Fibroblast of lung (primary cell): Measurements from ENCODE around the gene PHTF1. TPM values are rescaled to one million over a fixed set of nuclear protein-coding genes. Genes with fewer than 3 reads are reported as not detected.
A peak's percentile ranks its signal among the peaks of the same experiment; 100 is the strongest.

Experiments used
- DNase-seq, 2 donors: peaks; one replicate each; pipeline versions ENCODE4 v3.0.0 to v3.0.0-alpha.2; 2010; ENCODE audit warnings: low read depth in 2 of 2
- H2AFZ ChIP-seq: 2 replicates; pipeline ENCODE4 v1.5.1; 2012; ENCODE audit warnings: low read length, control low read depth, inconsistent platforms
- H3K27ac ChIP-seq: 2 replicates; pipeline ENCODE4 v1.5.1; 2011; ENCODE audit warnings: low read length, control low read depth; ENCODE audit not compliant: insufficient read depth
- H3K27me3 ChIP-seq: 2 replicates; pipeline ENCODE4 v1.5.1; 2011; ENCODE audit warnings: mild to moderate bottlenecking, low read length; ENCODE audit not compliant: control insufficient read depth, insufficient read depth
- H3K36me3 ChIP-seq: 2 replicates; pipeline ENCODE4 v1.5.1; 2011; ENCODE audit warnings: low read length; ENCODE audit not compliant: control insufficient read depth, insufficient read depth
- H3K4me1 ChIP-seq: 2 replicates; pipeline ENCODE4 v1.5.1; 2011; ENCODE audit warnings: low read length; ENCODE audit not compliant: control insufficient read depth, insufficient read depth; ENCODE audit errors: extremely low read depth
- H3K4me2 ChIP-seq: 2 replicates; pipeline ENCODE4 v1.5.1; 2011; ENCODE audit warnings: low read length, control low read depth; ENCODE audit not compliant: insufficient read depth; ENCODE audit errors: extremely low read depth
- H3K4me3 ChIP-seq, 4 experiments: fragments of 200-600 bp in 1 of 4; sonication (generic) in 1 of 4; replicated peaks in 1 of 4; 2 replicates each; pipeline ENCODE4 v1.5.1; 2011 to 2016; ENCODE audit warnings: low read length in 4 of 4, low read depth in 3 of 4, mild to moderate bottlenecking in 3 of 4, control low read depth in 2 of 4, inconsistent platforms in 1 of 4, mixed read lengths in 1 of 4; ENCODE audit not compliant: insufficient read depth in 1 of 4; ENCODE audit errors: control extremely low read depth in 1 of 4
- H3K79me2 ChIP-seq: 2 replicates; pipeline ENCODE4 v1.5.1; 2012; ENCODE audit warnings: mild to moderate bottlenecking, low read length, inconsistent platforms; ENCODE audit not compliant: control insufficient read depth, insufficient read depth
- H3K9ac ChIP-seq: 2 replicates; pipeline ENCODE4 v1.5.1; 2011; ENCODE audit warnings: mild to moderate bottlenecking, low read length, control low read depth; ENCODE audit not compliant: insufficient read depth
- H3K9me3 ChIP-seq: 2 replicates; pipeline ENCODE4 v1.5.1; 2012; ENCODE audit warnings: low read depth, low read length; ENCODE audit not compliant: control insufficient read depth, insufficient read depth
- H4K20me1 ChIP-seq: 2 replicates; pipeline ENCODE4 v1.5.1; 2011; ENCODE audit warnings: low read length; ENCODE audit not compliant: control insufficient read depth, insufficient read depth; ENCODE audit errors: extremely low read depth
- EZH2 ChIP-seq: IDR thresholded peaks from 2 replicates; pipeline ENCODE4 v1.5.1; 2012; ENCODE audit warnings: low read length, control low read depth, mild to moderate bottlenecking; ENCODE audit errors: missing control alignments
- polyA plus RNA-seq, 2 donors: library from polyadenylated mRNA; depleted of rRNA in 1 of 2; stranded (reverse) in 1 of 2; unstranded in 1 of 2; fragments of >200 nt; gene quantifications; 2 replicates each; pipeline ENCODE4 v1.2.1, GENCODE V29; 2011 to 2012; ENCODE audit warnings: missing spikeins in 1 of 2
- total RNA-seq: library from RNA; depleted of rRNA; stranded (reverse); fragments of >200 nt; gene quantifications from 2 replicates; pipeline ENCODE4 v1.2.1, GENCODE V29; 2014
- TF ChIP-seq, protein P1 (sequence below), 2 donors: IDR thresholded peaks in 1 of 2; conservative IDR thresholded peaks in 1 of 2; 1 replicate in 1 of 2; 2 replicates in 1 of 2; pipeline ENCODE4 v1.5.1; 2011 to 2012; ENCODE audit warnings: low read length in 2 of 2, control low read depth in 1 of 2, inconsistent platforms in 1 of 2, low read depth in 1 of 2, mild to moderate bottlenecking in 1 of 2

Gene PHTF1
- total and polyA plus RNA-seq, 2 donors (not counting 1 experiment from before 2014, with no cell fraction given) = 15.4 to 36.3 TPM

DNA sequence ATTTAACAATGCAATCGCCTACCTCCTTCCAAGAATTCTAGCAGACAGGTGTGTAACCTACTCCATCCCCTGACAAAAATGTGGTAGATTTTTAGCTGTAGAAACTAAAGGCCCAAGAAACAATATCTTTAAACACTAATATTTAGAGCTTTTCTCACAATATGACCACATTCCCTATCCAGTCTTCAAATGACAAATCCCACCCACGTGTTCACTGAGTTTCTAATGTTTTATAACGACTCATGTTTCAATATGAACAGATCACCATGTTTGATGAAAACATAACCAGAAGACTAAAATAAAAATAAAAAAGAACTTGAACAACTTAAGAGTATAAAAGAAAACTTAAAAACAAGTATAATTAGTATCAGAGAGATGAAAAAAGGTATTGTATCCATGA is 28.4 kb upstream of the PHTF1 start:
- Histone ChIP-seq H3K4me3 (no peak overlapping the region), H3K9ac (no peak overlapping the region), H2AFZ (no peak overlapping the region), H3K36me3 (no peaks in the 10 kb centered on the region), H3K4me1 (peaks cover 2% of the 10 kb centered on the region), H3K4me2 (no peak overlapping the region), H3K79me2 (peaks cover 4% of the 10 kb centered on the region), H4K20me1 (no peaks in the 10 kb centered on the region), H3K9me3 (no peaks in the 10 kb centered on the region), H3K27me3 (no peaks in the 10 kb centered on the region), H3K27ac (no peak overlapping the region)
- DNase-seq = no peak
- TF ChIP-seq, protein P1, sequence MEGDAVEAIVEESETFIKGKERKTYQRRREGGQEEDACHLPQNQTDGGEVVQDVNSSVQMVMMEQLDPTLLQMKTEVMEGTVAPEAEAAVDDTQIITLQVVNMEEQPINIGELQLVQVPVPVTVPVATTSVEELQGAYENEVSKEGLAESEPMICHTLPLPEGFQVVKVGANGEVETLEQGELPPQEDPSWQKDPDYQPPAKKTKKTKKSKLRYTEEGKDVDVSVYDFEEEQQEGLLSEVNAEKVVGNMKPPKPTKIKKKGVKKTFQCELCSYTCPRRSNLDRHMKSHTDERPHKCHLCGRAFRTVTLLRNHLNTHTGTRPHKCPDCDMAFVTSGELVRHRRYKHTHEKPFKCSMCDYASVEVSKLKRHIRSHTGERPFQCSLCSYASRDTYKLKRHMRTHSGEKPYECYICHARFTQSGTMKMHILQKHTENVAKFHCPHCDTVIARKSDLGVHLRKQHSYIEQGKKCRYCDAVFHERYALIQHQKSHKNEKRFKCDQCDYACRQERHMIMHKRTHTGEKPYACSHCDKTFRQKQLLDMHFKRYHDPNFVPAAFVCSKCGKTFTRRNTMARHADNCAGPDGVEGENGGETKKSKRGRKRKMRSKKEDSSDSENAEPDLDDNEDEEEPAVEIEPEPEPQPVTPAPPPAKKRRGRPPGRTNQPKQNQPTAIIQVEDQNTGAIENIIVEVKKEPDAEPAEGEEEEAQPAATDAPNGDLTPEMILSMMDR (conservative IDR thresholded peaks at IDR 0.05 in 1 of 2, IDR thresholded peaks at IDR 0.05 in 1 of 2; ENCODE audit: low read depth in 1 of 2, low read length in 2 of 2) = no peak
- no peak for TF ChIP-seq EZH2

DNA sequence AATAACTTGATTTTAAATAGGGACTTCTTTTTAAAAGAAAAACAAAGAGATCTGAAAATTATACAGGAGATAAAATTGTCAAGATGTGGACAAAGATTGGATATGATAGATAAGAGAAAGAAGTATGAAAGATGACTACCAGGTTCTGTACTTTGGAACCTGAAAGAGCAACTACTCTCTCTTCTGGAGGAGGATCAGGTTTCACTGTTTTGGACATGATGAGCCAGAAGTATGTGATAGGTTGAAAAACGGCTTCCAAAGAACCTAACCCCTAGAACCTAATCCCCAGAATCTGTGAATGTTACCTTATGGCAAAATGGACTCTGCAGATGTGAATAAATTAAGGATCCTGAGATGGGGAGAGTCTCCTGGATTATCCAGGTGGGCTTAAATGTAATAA is 26.8 kb upstream of the PHTF1 start:
- H3K79me2 ChIP-seq = peaks cover 10% of the 10 kb centered on the region
- no peak for TF ChIP-seq EZH2
- TF ChIP-seq, protein P1 (conservative IDR thresholded peaks at IDR 0.05 in 1 of 2, IDR thresholded peaks at IDR 0.05 in 1 of 2; ENCODE audit: low read depth in 1 of 2, low read length in 2 of 2) = no peak
- H4K20me1 ChIP-seq = no peaks in the 10 kb centered on the region

DNA sequence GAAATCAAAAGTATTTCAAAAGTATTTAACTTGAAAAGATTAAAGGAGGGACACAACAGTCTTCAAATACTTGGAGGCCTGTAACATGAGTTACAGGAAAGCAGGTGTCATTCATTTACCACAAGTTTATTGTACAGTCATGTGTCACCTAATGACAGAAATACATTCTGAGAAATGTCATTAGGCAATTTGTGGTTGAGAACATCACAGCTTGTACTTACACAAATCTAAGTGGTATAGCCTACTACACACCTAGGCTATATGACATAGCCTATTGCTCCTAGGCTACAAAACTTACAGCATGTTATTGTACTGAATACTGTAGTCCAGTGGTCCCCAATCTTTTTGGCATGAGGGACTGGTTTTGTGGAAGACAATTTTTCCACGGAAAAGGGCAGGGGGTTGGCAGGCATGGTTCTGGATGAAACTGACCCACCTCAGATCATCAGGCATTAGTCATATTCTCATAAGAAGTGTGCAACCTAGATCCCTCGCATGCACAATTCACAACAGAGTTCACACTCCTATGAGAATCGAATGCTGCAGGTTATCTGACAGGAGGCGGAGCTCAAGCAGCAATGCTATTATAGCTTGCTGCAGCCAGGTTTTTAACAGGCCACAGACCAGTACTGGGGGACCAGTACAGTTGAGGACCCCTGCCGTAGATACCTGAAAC is 25.0 kb upstream of the PHTF1 start:
- Histone ChIP-seq H3K9me3 (no peaks in the 10 kb centered on the region), H3K79me2 (peaks cover 20% of the 10 kb centered on the region), H3K27me3 (no peaks in the 10 kb centered on the region), H2AFZ (no peak overlapping the region), H3K9ac (no peak overlapping the region), H3K4me3 (no peak overlapping the region), H3K4me1 (peaks cover 2% of the 10 kb centered on the region), H4K20me1 (no peaks in the 10 kb centered on the region), H3K4me2 (no peak overlapping the region), H3K36me3 (no peaks in the 10 kb centered on the region), H3K27ac (no peak overlapping the region)
- TF ChIP-seq EZH2 = no peak
- TF ChIP-seq, protein P1 (conservative IDR thresholded peaks at IDR 0.05 in 1 of 2, IDR thresholded peaks at IDR 0.05 in 1 of 2; ENCODE audit: low read depth in 1 of 2, low read length in 2 of 2) = no peak
- DNase-seq = peak in 1 of 2 donors; percentile 56

More for the DNA sequence above, 26.8 kb upstream of the PHTF1 start:
- H3K9ac ChIP-seq = no peak overlapping the region
- no peak overlapping the region for H3K27ac ChIP-seq
- no peaks in the 10 kb centered on the region for H3K9me3 ChIP-seq
- H3K4me2 ChIP-seq = no peak overlapping the region
- no peaks in the 10 kb centered on the region for H3K36me3 ChIP-seq
- H3K4me3 ChIP-seq = no peak overlapping the region
- DNase-seq = peak; percentile 10 to 35
- H3K4me1 ChIP-seq = peaks cover 2% of the 10 kb centered on the region
- H2AFZ ChIP-seq = no peak overlapping the region
- H3K27me3 ChIP-seq = no peaks in the 10 kb centered on the region
